T follicular helper cell (primary cell): ENCODE data around the gene FAM114A2.

Experiments
- DNase-seq: peaks from one replicate; pipeline ENCODE4 v3.0.0-alpha.2; 2020; ENCODE audit warnings: low read depth

The FAM114A2 gene

DNA sequence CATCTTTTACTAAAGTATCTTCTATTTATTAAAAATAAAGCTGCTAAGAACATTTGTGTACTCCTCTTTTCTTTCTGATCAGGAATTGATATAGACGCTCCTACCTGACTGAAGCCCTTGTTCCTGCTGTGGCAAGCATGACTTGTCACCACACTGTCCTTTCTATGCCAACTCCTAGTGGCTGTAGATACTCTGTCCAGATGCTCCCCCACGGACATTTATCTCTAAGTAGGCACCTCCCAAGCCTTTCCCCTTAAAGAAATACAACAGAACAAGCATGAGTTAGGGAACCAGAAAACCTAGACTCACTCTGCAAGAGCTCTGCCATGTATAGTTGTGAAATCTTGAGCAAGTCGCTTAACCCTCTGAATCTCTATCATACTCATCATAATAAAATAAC, 53.2 kb downstream of the FAM114A2 start:
- no peak for DNase-seq

DNA sequence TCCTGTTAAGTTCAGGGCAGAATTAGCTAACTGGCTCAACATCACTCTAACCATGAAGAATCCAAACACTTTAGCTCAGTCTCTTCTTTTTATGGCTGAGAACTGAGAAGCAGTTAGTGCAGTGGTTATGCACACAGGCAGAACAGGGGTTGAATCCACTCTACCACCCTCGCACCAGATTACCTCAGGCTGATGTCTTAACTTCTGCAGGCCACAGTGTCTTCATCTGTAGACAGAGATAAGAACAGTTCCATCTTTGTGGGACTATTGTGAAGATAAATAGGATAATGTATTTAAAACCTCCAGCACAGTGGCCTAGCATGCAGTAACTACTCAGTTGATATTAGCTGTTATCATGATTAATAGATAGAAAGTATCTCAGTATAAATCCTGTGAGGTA, 54.8 kb downstream of the FAM114A2 start:
- DNase-seq = no peak

DNA sequence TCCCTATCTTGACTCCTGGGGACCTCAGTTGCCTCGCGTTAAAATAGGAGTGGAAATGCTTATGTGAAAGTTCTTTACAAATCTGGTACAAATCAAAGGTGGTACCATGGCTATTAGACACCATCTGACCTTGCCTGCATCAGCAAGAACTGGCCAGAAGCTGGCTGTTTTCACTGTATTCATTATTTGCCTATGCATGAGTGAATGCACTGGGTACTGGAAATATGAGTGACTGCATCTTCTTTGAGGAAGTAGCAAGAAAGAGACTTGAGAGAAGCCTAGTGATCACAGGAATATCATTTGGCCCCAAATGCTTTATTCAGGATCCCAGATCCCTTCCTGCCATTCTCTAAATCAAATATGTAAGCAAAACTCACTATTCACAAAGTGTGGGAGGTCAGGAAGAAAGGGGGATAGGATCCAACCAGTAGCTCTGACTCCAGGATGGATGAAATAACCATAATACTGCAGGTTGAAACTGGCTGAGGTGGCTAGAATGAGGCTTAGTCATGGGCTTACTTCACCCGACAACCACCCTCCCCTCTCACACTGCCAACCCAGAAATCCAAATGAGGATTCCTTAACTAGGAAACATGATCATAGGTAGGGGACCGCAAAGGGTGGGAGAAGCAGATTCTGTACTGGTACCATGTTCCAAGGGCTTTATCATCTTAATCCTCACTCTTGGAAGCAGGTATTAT, 56.7 kb downstream of the FAM114A2 start:
- DNase-seq = no peak

DNA sequence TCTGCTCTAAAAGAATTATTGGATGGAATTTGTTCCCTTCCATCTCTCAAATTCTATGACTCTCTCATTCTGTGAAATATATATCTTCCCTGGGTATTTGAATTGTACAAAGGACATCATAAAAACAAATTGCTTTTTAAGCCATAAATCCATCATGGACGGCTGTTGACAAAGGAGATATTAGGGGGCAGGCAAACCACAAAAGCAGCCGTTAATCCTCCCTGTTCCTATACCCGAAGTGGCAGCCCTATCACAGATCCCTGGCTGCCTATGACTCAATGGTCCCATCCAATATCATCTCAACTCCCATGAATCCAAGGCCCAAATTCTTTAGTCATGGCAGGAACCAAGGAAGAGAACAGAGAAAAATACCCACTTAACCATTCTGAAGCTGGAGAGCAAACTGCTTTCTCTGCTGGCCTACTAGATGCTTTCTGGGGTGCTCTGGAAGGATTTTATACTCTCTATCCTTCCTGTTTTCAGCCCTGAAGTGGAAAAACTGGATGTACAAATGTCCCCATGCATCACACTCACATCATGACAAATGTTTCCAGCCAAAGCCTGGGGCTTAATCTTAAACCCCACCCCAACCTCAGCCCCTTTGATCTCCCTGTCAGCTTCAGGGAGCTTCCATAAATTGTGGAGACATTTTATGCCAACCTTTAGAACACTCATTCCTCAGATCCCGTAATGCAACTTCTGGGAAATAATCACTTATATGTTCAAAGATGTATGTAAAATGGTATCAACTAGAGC, 59.5 kb downstream of the FAM114A2 start:
- no peak for DNase-seq

DNA sequence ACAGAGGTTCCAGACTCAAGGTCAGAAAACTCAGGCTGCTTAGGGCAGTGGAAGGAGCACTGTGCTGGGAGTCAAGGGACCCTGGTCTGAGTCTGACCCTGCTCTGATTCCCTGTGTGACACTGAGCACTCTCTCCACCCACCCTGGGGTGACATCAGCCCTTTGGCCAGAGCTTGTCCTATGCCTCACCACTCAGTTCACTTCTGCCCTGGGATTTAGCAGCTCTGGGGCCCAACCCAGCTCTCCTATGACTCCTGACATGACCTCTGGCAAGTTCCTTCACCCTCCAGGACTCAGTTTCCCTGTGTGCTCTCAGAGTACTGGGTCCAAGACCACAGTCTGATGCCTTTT, 63.9 kb downstream of the FAM114A2 start:
- DNase-seq = no peak

DNA sequence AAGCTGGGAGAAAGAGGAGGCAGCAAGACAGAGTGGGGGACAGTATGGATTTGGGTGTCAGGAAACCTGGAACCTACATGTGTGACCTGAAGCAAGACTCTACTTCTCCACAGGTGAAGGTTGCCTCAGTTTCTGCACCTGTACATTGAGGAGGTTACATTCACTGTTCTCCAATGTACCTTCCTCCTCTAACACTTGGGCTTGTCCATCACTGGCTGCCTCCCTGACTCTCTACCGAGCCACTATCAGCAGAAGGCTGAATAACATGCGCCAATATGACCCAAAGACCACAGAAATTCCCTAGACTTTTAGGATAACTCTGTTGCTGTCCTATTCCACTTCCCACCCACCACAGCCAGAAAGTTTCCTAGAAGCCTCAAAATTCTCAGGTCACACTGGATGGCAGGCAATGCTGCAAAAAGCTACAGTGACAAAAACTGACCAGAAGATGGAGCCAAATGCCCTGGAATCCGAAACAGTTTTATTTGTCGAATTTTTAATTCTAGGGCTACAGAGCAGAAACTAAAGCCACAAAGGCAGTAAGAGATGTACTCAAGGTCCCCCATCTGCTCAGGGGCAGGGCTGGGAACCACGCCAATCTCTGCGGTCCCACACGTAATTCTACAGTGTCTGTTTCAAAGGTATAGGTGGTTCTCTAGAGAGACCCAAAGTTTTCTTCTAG, 64.4 kb downstream of the FAM114A2 start:
- no peak for DNase-seq

DNA sequence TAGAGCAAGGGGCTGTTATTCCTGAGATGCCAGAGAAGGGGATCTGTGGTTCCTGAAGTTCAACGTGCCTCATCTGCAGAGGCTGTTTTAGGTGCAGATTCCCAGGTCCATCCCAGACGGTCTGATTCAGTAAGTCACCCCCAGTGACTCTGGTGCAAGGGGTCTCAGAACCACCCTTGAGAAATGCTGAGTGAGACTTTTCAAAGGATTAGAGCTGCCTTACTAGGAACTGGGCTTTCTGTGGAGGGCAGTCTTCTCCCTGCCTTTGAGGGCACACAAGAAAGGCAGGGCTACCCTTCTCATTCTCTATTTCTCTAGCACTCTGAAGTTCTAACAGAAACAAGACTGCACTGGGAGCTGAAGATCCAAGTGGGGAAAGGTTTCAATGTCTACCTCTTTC, 66.5 kb downstream of the FAM114A2 start:
- no peak for DNase-seq

DNA sequence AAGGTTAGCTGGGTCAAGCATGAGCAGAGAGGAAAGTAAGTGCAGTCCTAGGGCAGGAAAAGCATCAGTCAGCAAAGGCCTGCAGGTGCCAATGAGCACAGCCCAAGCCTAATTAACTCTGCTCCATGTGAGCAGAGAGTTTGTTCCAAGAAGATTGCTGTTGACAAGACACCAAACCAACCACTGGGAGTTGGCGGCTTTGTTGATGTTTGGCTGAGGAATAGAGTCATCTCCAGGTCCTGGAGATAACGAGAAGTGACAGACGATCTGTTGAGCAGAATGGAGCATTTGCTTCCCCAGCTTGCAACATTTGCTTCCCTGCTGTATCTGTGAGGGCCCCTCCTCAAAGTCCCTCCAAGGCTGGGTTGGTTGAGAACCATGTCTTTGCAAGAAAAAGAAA, 68.2 kb downstream of the FAM114A2 start:
- DNase-seq = no peak

DNA sequence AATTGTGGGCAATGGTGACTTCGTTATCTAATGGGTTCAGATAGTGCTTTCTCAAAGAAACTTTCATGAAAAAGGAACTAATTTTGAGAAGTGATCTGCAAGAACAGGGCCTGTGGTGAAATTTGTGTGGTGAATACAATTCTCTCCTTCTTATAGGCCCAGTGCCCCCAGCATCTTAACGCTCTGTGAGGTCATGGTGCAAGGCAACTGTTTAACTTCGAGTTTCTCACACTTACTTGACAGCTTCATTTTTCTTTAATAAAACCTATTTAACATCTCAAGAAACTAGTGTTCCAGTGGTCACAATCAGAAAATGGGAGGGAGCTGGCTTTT, 69.2 kb downstream of the FAM114A2 start:
- DNase-seq = no peak

DNA sequence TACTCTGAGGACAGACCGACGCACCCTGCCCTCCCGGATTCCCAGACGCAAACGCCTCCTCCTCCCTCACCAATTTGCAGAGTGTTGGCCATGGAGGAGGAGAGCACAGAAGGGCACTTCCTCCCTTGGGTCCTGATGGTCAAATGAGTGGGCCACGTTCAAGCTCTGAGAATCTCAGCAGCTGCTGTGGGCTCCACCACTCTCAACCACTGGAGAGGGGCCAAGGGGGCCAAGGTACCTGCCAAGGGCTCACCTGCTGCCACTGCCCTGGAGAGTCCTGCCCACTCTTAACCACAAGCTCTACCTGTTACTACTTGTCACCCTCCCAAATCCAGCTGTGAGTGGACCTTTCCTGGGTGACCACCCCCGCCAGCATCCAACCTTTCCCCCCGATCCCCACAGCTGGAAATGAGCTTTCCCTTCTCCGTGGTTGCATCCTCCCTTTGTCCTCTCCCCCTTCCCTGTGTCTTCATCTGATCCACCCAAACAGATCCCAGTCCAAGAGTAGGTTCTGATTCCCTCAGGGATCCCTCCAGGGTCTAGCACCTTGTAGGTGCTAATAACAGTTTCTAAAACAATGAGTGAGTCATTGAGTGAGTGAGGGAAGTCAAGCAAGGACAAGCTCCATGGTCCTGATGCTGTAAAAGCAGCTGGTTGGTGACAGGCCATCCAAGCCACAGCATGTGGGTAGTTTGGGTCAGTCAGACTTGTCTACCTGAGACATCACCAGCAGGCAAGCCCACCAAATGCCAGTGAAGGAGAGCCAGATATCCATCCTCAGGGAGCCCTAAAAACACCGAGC, 69.7 kb downstream of the FAM114A2 start:
- no peak for DNase-seq

DNA sequence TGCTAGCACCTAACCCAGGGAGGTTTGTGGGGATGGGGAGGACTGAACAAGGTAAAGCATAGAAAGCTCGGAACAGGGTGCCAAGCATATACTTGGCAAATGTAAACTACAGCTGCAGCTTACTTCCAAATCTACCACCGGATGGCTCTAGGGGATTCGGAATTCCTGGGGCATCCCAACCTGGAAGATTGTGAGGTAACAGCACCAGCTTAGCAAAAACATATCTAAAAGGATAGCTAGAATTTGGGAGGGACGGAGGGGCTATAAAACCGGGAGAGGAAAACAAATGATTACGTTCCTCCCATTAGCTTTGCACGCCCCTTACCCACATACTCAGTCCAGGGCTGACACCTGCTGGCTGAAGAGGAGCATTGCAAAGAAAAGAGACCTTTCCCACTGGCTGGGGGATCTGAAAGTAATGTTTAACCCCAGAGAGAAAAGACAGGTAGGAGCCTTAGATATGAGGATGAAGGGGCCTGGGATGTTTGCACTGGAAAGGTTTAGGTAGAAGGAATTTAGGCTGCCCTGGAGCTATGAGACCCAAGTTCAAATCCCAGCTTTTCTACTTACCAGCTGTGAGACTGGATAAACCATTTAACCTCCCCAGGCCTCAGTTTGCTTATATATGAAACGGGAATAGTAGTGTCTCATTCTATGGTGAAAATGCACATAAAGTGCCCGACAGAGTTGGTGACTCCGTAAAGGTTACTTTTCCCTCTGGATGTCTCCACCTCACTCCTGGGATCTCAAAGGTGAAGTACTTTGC, 73.6 kb downstream of the FAM114A2 start:
- DNase-seq = no peak

DNA sequence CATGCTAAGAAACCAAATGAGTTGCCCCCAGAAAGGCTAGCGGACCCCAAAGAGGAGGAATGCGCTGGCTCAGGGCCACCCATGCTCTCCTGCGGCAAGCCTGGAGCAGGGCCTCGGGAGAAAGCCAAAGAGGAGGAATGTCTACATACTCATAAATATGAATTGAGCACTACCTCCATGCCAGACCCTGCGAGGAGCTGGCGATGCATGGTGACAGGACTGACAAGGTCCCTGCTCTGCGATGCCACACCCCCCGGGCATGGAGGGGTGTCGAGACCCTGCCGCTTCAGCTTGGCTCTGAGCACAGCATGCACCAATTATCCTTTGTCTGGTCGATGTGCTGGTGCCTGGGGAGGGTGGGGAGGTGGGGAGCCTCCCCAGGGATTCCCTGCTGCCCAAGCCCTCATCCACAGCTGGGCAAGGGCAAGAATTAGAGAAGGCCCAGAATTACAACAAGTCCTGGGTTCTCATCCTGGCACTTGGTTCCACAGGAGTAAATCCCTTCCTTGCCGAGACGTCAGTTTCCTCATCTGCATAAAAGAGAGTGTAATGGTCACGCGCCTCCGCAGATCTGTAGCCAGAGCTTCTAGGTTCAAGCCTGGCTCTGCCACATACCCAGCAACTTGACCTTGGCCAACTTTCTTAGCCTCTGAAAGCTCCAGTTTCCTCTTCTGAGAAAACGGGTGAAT, 74.4 kb downstream of the FAM114A2 start:
- DNase-seq = no peak

DNA sequence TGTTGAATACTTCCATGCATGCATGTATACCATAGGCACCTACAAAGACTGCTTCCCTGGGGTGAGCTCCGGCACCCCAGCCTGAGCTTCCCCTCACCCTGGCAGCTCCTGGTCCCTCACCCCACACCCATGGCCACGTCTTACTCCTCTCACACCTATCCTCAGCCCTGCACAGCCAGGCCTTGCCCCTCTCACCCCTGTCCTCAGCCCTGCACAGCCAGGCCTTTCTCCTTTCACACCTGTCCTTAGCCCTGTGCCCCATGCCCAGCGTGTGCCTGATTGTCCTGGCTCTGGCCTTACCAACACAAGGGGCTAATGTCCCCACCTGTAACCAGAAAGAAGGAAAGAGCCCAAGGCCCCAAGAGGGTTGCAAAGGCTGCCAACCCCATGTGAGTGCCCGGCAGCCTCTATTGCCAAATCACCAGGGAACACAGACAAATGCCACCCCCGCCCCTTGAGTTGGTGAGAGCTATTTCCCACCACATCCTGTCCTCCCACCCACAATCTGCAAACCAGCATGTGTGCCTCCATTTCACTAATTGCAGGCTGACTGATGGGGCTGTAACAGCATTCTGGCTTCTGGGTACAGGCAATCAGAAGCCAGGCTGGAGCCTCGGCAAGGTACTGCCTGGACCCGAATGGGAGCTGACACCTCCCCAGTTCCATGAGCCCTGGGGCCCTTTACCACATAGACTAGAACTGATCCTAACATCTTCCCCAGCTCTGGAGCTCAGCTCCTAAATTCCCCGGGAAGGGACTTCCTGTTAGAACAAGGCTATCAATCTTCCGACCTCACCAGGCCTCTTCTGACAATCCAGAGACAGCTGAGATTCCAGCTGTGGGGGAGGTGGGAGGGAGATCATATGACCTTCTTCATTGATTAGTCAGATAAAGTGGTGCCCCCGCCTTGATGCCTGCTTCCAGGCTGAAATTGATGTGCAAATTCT, 78.2 kb downstream of the FAM114A2 start:
- no peak for DNase-seq

DNA sequence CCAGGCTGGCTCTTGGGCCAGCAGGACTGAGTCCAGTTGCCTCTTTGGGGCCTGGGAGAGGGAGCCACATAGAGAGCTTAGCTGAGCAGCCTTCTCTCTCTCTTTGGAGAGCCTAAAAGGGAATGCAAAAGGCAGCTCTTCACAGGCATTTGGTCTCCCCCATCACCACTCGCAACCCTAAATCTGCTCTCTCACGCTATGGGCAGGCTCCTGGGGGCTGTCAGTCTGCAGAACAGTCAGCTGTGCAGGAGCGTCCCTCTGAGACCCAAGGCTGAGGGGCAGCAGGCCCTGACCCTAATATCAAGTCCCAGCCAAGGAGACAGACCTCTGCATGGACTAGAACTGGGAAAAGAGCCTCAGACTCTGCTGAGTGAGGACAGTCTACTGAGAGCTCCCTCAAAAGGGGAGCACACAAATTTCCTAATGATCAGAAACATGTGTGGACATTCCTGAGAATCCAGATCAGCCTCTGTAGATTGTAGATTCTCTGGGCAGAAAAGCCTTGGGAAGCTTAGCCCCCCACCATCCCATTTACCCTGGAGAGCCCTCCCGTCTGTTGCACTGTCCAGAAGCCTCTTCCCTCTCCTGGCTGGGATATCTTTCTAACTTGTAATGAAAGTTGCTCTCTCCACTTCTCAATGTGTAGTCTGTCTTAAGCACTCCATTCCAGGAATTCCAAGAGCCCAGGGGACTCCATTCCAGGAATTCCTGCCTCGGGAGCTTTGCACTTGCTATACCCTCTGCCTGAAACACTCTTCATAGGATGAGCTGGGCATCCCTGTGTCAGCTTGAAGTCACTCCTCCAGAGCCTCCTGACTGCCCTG, 79.4 kb downstream of the FAM114A2 start:
- DNase-seq = no peak

DNA sequence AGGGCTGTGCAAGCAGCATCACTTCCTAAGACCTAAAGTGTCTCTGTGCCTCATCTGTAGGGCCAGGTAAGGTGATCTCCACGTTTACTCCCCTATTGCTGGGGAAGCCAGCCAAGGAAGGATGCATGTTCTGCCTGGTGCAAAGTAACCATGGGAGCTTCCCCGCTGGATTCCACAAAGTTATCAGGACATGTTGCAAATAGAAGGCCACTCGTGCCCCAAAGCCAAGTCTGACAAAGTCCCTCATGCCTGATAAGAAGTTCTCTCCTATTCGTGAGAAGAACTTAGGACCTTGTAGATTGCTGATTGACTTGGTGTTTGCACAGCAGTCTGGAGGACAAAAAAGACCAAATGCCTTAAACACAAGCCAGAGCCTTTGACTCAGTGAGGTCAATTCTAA, 81.5 kb downstream of the FAM114A2 start:
- DNase-seq = no peak

DNA sequence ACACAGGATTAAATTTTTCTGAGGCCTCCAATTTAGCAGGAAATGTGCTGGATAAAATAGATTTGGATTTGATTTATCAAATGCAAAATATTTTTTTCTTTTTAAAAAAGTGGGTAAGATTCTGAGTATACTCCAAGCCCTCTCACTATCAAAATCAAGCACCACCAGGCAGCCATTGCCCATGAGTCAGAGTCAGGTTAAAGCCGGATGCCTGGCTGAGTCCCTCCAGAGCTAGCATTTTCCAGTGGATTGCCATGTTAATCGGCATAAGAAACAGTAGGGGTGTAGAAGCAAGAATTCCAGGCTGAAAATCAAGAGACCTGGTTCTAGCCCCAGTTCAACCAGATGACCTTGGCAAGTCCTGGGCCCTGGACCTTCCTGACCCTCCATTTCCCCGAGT, 85.3 kb downstream of the FAM114A2 start:
- DNase-seq = no peak

DNA sequence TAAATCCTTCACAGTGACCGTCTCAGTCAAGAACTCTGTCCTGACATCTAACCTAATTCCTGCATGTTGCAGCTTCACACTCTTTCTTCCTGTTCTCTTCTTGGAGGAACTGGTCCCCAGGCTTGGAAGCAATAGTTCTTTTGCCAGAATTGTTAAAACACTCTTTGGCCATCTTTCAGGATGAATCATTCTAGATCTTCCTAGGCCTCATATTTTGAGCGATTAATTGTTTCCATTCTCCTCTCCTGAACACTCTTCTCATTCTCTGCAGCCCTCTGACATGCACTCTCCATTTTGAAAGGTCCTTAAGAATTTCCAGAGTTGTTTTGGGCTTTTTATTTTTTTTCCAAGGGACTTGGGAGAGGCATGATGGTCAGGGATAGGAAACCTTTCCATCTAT, 85.8 kb downstream of the FAM114A2 start:
- no peak for DNase-seq

DNA sequence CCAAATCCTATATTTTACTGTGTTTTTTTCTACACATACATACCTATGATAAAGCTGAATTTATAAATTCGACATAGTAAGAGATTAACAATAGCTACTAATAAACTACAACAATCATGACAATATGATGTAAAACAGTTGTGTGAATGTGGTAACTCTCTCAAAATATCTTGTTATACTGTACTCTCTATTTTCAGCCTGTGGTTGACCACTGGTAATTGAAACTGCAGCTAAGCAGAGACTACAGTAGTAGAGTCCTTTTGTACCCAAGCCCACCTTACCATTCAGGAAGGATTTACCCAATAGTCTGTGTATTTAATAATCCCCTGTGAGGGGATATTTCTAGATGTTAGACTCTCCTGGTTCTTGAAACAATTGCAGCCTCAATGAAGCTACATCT, 86.7 kb downstream of the FAM114A2 start:
- DNase-seq = no peak

DNA sequence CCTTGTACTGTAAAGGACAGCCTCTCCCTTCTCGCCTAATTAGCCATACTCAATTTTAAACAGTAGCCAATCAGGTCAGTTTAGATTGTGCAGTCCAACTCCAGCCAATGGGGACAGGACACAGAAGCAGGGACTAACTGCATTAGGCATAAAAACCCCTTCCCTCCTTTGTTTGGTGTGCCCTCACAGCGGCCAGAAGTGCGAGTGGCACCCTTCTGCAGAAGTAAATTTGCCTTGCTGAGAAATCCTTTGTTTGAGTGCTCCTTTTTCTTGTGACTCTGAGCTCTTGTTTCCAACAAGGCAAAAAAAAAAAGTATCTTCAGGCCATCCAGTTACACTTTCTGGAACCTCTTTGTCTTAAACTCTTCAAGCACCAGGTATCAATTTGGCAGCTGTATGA, 97.4 kb downstream of the FAM114A2 start:
- no peak for DNase-seq
